GM12865 (cell line): ENCODE data around the gene RIT2.

Source experiments
- DNase-seq: peaks from one replicate; pipeline ENCODE4 v3.0.0; 2010; ENCODE audit warnings: low read depth
- H3K4me3 ChIP-seq: 2 replicates; pipeline ENCODE4 v1.5.1; 2011; ENCODE audit warnings: mild to moderate bottlenecking, low read depth, low read length, control low read depth
- TF ChIP-seq, protein P1 (sequence below): IDR thresholded peaks from 2 replicates; pipeline ENCODE4 v1.5.1; 2011; ENCODE audit warnings: low read length, control low read depth, low read depth, inconsistent platforms; ENCODE audit not compliant: insufficient read depth; ENCODE audit errors: missing control alignments

The RIT2 gene

DNA sequence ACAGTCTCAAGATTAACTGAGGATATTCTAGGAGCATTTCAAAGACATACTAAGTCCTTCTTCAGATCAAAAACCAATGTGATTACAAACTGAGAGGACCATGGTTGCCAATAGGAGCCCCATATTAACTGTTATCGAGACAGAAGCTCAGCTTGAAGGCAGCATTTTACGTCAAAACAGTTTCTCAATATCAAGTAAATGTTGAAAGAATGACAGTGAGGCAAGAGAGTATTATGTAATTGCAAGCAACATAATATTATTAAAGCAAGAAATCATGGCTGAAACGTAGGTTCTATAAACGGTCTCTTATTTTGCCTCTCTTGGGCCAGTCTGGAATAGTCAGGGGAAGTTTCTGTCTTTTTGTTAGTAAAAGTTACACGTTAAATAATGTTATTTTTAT lies 22.9 kb downstream of the RIT2 start:
- no peak overlapping the region for H3K4me3 ChIP-seq
- DNase-seq = no peak
- TF ChIP-seq, protein P1, sequence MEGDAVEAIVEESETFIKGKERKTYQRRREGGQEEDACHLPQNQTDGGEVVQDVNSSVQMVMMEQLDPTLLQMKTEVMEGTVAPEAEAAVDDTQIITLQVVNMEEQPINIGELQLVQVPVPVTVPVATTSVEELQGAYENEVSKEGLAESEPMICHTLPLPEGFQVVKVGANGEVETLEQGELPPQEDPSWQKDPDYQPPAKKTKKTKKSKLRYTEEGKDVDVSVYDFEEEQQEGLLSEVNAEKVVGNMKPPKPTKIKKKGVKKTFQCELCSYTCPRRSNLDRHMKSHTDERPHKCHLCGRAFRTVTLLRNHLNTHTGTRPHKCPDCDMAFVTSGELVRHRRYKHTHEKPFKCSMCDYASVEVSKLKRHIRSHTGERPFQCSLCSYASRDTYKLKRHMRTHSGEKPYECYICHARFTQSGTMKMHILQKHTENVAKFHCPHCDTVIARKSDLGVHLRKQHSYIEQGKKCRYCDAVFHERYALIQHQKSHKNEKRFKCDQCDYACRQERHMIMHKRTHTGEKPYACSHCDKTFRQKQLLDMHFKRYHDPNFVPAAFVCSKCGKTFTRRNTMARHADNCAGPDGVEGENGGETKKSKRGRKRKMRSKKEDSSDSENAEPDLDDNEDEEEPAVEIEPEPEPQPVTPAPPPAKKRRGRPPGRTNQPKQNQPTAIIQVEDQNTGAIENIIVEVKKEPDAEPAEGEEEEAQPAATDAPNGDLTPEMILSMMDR = no peak

DNA sequence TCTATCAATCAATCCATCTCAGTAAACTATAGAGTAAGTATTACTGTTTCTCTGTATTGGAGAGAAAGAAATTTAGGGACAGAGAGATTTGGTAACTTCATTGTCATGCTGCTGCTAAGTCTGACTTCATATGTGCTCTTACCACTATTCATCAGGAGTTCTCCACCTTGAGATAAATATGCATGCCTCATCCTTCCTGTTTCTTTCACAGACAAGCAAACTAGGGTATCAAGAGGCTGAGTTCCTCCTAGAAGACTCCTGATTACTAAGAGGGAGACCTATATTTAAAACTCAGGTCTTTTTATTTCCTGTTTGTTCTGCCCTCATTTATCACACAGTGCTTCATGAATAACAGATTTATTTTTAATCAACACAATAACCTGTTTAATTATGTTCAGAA lies 34.1 kb downstream of the RIT2 start:
- DNase-seq = no peak
- no peak overlapping the region for H3K4me3 ChIP-seq
- TF ChIP-seq, protein P1 = no peak

DNA sequence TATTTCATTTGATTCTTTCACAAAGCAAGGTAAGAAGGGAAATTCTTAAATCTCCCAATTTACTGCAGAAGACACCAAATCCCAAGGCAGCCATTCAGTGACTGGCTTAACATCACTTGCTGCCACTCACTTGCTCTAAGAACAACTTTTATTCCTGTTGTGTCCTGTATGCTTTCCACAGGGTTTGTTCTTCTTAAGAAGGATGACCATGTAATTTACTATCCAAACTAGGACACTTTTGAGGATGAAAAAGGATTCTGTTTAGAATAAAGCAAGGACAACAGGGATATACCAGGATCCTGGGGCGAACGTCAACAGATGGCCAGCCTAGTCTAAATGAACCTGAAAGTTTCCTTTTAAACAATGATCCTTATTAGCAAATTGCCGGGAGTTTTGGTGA lies 34.8 kb downstream of the RIT2 start:
- H3K4me3 ChIP-seq = no peak overlapping the region
- TF ChIP-seq, protein P1 = no peak
- no peak for DNase-seq

DNA sequence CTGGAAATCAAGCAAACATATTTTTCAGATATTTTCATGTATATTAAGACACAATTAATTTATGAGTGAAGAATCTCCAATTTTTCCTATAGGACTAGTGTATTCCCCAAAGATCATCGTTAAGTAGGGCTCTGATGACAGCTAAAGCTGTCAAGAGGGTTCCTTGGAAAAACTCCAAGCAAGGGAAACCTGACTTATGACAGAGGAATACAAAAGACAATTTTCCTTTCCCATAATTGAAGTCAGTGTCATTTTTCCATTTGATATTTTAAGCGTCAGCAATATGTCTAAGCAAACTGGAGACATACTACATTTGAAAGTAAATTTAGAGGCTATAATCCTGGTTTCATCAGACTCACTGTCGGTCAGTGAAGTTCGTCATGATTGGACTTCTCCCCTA lies 36.1 kb downstream of the RIT2 start:
- TF ChIP-seq, protein P1 = no peak
- no peak for DNase-seq
- H3K4me3 ChIP-seq = no peak overlapping the region

DNA sequence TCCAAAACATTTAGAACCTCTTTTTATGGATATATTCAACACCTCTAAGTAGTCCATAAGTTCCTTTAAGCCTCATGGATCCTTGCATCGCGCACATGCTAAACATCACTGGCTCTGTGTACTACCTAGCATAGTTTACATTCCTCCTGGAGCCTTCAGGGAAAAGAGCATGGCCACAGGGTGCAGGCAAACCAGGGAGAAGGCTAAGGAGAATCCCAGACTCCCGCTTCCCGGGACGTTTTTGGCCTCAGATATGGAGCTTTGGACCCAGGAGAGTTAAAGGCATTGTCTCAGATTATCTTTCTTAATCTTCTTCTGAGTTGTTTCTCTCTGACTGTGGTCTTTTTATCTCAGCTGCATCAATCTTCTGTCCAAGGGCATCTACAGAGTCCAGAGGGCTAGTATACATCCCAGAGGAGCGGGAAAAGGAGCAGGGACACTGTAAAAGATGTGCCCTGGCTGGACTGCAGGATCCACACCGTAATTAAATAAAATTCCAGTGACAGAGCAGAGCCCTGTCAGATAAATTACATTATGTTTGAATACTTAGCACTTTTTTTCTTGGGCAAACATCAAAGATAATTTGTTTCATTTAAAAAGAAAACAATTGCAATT lies 36.9 kb downstream of the RIT2 start:
- DNase-seq = no peak
- H3K4me3 ChIP-seq = no peak overlapping the region
- TF ChIP-seq, protein P1 = no peak

DNA sequence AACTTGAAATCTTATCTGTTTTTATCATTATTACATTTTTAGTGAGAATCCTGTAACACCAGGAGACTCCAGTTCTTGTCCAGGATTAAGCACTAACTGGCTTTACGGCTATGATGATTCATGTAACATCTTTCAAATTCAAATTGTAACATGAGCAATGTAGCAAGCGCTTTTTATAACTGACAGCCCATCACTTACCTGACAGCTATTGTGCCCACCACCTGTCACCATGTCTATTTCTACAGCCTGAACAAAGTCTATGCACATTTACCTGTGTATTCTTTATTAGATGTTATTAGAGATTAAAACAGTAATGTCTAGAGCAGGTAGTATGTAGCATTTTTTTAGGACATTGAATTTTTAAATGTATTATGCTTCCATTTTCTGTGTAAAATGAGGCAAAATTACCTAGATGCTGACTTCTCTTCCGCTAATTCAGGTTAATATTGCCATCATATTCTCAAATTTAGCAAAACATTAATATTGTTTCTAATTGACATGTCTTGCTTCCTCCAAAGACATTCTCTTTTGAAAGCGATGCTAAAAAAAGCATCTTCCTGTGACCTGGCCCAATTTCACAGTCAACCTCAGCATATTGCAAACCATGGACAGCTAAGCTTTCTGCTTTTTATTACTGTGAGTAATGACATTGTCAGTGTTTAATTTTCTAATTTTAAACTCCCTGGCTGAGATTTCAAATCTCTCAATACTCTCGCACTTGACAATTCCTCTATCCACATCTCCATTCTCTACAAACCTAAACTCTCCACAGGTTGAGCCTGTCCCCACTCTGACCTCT lies 37.8 kb downstream of the RIT2 start:
- TF ChIP-seq, protein P1 = no peak
- H3K4me3 ChIP-seq = no peak overlapping the region
- DNase-seq = no peak
